LoVo (cell line): Measurements from ENCODE around the gene DHX8.

Experiments
- DNase-seq: peaks from one replicate; pipeline ENCODE4 v3.0.0-alpha.2; 2016; ENCODE audit warnings: low spot score

DHX8 gene

DNA sequence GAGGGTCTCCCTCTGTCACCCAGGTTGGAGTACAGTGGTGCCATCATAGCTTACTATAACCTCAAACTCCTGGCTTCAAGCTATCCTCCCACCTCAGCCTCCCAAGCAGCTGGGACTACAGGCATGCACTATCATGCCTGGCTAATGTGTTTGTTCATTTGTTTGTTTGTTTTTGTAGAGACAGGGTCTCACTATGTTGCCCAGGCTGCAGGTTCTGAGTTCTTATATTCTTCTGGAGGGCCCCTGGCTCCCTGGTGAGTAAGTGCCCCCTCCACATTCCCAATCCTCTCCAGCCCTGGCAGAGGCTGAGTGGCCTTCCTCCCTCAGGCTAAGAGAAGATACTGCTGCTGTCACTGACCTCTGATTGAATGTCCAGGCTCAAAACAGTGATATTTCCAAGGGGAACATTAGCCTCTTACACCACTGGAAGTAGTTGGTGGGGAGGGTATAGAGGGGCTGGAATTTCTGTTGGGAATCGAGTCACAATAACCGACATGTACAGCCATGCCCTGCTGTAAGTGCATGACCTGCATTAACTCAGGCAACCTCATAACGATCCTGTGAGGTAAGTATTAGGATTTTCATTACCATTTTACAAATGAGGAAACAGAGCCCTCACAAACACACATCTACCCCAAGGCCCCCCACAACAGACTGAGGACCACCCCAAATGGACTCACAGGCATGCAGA, 65.1 kb downstream of the DHX8 start:
- DNase-seq: no peak

DNA sequence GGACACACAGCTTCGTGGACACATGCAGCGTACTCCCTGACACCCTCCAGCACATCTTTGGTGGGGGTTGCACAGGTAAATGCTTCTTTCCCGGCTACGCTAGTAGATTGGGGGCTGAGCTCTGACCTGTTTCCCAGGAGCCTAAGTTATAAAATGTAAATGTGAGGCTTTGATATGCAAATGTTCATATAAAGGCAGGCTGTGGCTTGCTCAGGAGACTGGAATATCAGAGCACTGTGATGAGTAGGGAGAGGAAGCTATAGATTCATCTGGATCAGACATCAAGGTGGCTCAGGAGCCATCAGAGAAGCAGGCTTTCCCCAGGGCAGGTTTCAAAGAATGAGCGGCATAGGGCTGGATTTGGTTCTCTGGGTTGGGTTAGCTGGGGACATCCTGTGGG, 65.7 kb downstream of the DHX8 start:
- DNase-seq: no peak

DNA sequence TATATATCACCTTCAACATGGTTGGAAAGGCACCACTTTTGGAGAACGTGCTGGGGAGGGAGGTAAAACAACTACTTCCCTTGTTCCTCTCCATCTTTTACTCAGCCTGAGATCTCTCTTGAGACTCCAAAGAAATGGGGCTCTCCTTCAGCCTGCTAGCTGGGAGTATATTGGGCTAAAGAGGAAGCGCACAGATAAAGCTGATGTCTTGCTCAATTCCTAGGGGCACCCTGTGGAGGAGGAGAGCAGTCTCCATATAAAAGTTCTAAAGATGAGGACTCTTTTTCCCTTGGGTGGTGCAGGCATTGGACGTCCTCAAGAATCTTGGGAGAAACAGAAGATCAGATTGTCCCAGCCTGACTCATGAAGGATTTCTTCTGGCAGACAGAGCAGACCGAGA, 67.0 kb downstream of the DHX8 start:
- no peak for DNase-seq

DNA sequence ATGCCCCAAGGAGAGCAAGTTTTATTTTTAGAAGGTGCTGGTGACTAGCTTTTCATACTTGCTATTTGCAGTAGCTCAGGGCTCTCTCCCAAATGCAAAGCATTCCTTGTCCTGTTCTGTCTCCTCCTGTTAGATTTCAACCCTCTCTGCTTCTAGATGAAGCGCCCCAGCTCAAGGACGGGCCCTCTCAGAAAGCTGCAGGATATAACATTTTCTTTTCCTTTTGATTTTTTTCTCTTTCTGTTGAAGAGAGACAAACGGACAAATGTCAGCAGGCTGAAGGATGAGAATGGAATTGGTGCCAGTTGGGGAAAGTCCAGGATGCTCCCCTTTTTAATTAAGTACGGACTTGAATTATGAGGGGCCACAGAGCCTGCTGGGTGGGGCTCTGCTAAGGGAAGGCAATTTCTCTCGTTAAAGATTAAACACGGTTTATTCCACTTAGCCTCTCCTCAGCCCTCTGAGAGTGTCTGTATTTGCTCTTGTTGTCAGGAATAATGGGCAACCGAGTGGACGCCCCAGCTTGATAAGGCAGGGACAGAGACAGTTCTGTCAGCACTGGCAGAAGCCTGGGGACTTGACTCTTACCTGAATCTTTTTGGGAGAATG, 68.6 kb downstream of the DHX8 start:
- peak; percentile 44 for DNase-seq

DNA sequence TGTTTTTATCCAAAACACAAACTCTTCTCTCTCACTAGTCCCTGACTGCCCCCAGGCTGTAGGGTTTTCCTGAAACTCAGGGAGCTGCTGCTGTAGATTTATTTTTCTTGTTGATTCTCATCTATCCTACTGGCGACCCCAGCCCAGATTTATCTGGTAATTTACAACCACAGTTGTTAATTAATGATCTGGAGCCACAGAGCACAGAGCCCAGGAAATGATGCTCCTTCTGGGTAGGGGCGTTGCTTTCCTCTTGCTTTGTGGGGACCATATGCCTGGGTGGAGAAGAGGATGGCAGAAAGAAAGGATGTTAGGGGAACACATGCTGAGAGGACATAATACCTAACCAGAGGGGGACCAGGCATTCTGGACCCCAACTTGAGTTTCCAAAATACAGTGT, 69.8 kb downstream of the DHX8 start:
- DNase-seq: no peak

DNA sequence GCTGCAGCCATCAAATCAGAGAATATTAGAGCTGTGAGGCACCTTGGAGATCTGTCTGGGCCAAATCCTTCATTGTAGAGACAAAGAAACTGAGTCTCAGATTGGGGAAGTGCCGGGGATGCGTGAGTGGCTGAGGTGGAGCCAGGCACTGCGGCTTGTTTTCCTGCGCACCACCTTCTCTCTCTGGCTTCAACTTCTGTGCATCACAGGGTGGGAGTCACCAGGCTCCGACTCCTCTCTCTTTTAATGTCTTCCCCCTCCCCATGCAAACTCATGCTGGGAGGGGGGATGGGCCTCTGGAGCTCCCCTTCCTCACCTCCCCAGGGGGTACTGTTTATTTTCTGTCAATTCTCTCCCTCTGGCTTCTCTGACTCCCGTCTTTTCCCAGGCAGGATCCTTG, 71.1 kb downstream of the DHX8 start:
- DNase-seq: no peak

DNA sequence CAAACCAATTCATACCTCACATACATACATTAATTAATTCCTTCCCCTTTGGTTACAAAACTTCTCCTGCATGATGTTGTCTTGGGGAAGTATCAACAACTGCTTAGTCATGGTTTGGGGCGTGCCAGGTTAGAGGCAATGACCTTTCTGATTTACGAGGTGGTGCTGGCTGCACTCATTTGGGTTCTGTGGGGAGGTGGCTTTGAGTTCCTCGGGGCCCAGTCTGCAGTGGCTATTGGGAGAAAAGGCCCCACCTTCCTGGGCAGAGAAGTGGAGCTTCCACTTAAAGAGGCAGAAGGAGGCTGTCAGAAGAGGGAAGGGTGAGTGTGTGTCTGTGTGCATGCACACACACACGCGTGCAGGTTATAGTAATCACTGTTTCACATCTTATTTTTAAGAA, 72.5 kb downstream of the DHX8 start:
- peak; percentile 91 for DNase-seq

DNA sequence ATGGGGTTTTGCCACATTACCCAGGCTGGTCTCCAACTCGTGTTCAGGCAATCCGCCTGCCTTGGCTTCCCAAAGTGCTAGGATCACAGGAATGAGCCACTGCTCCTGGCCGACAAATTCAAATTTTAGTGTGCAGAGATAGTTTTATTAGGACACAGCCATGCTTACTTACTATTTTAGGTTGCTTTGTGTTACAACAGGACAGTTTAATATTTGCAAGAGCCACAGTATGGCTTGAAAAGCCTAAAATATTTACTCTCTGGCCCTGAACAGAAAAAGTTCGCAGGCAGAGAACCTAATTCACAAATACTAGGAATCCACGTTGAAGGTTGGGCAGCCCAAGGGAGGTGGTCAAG, 75.0 kb downstream of the DHX8 start:
- DNase-seq: no peak

DNA sequence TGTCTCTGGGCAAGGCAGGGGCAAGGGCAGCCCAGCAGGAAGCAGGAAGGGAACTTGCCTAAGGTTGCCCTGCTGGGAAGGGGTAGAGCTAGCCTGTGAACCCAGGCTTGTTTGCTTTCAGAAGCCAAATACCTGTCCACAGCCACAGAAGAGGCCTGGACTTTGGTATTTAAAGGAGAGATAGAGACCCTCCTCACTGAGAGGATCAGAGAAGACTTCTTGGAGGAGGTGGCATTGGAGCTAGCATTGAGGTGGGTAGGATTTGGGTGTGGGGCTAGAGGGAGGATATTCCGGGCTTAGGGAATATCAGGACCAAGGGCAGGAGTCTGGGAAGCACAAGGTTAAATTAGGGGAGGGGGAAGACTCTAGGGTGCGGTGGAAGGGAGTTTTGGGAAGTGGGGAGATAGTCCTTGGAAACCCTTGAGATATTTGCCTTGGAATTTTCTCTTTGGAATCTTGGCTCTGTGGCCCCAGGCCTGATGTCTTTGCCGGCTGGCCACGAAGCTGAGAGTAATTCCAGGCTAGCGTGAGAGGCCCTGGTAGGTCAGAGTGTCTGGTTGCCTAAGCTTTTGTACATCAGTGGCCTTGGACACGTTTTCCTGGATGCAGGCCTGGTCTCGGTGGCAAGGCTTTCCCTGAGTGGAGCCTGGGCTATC, 75.5 kb downstream of the DHX8 start:
- no peak for DNase-seq

DNA sequence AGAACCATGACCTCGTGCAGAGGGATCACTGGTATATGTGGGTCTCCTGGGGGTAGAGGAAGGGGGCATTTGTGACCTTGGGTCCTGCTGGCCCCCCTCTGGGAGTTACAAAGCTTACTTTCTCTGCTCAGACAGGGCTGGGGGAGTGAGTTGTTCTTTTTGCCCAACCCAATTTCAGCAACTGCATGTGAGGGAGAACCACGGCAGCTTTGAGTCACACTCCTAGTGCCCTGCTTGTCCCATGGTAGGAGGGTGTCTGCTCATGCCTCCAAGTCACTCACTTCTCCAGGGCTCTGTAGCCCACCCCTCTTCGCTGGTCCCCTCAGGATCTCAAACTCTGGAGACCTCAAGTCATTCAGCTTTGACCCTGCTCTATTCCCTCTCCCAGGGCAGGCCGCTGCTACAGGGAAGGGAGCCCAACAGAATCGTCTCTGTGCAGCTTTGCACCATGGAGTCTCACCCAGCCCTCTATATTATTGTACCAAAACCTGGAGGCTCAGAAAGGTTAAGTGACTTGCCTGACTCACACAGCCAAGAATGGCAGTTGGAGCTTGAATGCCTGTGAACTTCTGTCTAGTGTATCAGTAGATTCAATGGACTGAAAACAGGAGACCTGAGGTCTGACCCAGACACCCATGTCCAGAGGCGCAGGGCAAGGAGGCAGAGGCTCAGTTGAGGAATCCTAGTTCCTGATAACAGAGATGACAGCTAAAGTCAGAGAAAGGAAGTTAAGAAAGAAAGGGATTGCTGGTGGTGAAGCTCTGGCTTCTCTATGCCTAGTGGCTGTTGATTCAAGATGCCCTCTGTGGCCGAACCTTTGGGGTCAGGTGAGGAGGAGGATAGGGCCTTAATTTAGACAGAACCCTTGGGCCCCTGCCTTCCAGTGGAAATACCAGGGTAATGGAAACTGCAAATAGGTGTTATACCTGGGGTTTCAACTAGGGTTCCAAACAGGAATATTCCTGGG, 77.0 kb downstream of the DHX8 start:
- DNase-seq: no peak

DNA sequence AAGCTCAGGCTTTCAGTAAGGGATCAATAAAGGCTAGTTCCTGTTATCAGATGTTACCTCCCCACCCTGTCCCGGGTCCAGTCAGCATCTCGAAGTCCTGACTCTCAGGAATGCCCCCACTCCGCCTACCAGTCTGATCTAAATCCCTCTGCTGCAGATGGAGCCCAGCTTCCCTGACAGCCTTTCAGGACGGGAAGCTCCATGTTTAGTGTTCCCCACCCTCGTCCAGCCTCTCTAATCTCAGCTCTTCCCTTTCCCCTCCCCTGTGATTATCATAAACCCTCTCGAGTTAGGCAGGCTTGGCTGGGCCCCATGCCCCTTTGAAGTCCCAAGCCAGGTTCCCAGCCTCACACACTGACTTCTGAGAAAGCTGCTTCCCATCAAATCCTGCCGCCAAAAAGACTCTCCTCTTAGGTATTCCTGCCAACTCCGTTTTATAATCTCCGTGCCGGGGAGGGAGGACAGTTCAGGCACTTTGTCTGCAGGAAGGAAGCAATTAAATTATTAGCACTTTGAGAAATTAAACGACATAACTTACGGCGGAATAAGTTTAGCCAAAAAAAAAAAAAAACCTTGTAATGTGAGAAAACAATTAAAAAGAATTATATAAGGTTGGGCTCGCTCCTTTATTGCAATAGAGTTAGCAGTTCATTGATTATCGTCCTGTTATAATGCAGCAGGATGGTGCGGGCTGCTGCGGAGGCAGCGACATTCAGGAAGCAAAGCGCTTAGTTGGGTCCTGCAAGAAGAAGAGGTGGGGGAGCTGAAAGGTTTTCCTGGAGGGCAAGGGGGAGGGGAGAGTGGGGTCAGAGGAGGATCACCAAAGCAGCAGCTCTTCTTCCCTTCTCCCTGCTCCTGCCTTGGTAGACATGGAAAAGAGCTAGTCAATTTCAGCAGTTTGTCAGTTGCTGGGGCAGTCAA, 79.2 kb downstream of the DHX8 start:
- DNase-seq: no peak

DNA sequence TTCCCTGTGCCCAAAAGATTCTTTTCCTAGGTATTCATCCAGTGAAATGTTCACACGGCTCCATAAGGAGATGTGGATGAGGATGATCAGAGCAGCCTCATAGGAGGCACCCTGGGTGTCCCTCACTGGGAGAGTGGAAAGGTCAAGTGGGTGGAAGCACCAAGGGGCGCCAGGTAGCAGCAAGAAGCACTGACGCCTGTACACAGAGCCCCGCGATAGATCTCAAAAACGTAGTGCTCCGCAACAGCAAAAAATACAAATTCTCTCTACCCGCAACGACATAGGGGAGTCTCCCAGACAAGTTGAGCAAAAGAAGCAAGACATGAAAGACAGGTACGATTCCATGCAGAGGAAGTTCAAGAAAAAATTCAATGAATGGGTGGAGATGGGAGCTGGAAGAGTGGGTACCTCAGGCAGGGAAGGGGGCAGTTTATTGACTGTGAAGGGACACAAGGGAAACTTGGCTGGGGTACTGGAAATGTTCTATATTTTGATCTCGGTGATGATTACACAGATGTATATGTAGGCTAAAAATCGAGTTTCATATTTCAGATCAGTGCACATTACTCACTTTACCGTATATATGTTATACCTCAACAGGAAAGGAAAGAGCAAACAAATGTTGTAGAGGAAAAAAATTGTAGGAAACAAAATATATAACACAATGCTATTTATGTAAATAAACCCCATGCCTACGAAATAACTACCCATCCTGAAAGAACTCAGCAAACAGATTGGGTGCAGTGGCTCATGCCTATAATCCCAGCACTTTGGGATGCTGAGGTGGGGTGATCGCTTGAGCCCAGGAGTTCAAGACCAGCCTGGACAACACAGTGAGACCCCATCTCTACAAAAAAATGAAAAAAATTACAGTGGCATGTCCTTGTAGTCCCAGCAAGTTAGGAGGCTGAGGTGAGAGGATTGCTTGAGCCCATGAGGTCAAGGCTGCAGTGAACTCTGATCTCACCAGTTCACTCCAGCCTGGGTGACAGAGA, 80.1 kb downstream of the DHX8 start:
- no peak for DNase-seq

DNA sequence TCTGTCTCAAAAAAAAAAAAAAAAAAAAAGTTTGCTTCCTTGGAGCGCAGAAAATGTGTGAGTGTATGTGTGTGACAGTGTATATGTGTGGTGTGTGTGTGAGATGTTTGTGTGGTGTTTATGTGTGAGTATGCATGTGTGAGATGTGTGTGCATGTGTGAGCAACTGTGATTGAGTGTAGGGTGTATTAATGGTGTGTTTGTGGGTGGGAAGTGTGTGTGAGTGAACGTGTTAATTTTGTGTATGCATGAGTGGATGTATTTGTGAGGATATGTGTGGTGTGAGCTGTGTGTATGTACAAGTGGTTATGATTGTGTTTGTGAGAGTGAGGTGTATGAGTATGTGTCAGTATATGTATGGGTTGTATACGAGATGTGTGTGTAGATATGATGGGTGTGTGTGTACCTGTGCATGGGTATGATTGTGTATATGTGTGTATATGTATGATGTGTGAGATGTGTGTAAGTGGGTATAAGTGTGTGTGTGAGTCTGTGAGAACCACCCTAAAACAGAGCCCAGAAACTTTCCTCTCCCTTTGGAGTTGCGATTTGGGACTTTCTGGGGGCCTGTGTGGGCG, 84.8 kb downstream of the DHX8 start:
- no peak for DNase-seq

DNA sequence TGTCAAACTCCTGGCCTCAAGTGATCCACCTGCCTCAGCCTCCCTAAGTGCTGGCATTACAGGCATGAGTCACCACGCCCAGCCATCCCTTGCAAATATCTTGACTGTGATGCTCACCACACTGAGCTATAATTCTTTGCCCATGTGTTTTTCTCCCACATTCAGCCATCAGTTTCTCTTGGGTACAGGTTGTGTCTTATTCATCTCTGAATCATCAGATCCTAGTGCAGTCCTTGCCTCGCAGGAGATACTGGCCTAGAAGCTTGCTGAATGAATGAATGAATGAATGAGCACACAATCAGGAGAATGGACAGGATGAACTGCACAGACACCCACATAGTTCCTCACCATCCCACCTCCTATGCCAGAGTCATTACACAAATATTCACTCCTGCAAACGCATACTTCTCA, 86.7 kb downstream of the DHX8 start:
- DNase-seq: peak; percentile 38

DNA sequence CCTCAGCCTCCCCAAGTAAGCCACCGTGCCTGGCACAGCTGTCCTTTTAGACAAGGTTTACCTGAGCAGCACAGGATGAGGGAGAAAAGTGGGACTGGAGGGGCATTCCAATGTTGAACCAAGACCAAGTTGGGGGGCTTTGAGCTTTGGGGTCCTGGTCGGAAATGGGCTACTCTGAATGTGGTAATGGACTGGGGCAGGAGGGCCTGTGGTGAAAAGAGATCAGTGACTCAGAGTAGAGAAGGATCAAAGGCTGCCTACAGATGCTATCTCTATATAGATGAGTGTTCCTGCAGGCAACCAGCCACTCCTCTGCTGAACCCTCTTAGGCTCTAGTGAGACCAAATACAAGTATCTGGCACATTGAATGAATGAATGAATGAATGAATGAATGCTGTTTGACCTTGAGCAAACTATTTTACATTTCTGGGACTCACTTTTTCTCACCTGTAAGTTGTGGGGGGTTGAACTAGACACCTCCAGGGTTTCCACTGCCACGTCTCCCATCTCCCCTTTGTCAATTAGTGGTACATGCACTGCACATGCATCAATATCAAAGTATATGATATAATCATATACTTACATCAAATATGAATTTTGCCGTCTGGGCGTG, 88.7 kb downstream of the DHX8 start:
- peak; percentile 48 for DNase-seq

DNA sequence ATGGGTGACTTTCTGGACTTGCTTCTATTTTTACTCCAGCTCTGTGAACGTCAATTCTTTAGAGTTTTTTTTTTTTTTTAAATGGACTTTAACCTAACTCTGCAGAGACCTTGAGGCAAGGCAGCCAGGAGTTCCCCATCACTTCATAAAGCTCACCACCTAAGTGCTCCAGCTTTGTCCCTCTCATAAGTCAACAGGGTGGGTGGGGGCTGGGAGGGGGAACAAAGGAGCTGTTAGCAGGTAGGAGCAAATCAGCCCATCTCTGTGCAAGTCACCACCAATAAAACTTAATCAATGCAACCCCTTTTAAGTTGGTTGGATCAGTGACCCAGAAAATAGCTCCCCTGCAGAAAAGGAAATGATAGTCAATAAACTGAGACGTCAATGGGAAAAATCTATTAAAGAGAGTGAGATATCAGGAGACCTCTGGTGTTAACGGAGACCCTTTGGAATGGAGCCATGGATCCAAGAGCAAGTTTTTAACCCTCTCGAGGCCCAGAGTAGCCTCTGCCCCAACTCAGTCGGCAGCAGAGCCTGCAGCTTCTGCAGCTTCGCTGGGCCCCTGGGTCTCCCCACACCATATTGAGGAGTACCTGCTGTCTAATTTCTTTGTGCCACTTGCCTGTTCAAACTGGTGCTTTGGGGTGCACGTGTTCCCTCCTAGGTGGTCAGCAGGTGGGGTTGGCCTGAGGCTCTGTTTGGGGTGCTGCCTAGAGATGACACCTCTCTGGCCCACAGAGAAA, 90.0 kb downstream of the DHX8 start:
- DNase-seq: peak; percentile 32

DNA sequence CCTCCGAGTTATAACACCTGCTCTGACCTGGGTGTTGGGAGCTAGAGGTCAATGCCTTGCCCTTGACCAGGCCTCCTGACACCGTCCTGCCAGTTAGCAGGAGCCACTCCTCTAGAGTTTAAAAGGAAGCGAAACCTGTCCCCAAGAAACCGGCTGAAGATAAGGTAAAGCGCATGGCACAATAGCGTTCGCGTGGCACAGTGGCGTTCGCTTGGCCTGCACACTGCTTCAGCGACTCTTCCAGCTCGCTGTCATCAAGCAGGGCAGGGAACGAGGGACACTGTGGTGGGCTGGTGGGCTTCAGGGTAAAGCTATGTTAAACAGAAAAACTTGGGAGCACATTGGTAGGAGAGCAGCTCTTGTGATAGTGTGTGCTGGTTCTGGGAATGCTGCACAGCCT, 90.6 kb downstream of the DHX8 start:
- no peak for DNase-seq

DNA sequence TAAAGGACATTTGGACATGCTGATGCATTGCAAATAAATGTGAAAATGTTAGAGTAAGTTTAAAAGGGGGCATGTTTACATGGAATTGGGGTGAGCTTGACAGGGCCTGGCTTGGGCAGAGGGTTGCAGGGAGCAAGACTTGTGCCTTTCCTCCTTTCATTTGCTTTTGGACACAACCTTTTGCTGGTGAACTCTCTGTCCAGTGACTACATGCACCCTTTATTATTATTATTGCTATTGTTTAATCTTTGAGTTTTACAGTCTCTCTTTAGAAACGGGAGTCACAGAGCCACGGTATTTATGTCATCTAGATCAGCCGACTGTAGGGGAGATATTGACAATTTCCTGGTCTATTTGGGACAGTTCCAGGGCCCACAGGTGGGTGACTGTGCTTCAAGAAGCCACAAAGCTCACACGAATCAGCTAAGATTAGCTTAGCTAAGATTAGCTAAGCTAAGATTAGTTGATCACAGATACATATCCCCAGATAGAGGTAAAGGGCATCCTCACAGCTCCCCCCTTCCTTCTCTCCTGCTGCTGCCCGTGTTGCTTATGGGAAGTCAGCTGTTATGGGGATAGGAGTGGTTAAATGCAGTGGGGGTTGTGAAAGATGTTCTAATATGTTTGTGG, 91.2 kb downstream of the DHX8 start:
- DNase-seq: no peak
